GM10847 (cell line): ENCODE results near the gene LYZL4.

Experiments used
- POLR2A ChIP-seq: IDR thresholded peaks from 2 replicates; pipeline ENCODE4 v1.6.1; 2011; ENCODE audit not compliant: insufficient read length; ENCODE audit errors: extremely low read depth

The LYZL4 gene

GRCh38 chr3:42405857-42406256 lies 4.6 kb downstream of the LYZL4 start:
- TF ChIP-seq POLR2A, result no peak

DNA sequence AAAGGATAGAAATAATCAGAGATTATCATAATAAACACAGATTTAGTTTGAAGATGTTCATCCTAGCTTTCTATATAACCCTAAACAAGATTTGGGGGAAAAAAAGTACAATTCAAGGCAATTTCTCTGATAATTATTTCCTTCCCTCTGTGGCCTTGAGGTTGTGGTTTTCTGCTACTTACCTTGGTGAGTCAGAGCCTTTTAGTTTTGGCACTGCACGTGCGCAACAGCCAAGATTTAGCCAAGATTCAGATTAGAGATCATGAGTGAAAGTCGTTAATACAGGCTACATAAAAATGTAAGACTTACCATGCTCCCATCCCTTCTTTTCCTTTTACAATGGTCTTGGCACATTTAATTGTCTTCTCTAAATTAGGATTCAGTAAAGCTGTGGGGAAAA lies 6.7 kb downstream of the LYZL4 start:
- TF ChIP-seq POLR2A, result no peak

DNA sequence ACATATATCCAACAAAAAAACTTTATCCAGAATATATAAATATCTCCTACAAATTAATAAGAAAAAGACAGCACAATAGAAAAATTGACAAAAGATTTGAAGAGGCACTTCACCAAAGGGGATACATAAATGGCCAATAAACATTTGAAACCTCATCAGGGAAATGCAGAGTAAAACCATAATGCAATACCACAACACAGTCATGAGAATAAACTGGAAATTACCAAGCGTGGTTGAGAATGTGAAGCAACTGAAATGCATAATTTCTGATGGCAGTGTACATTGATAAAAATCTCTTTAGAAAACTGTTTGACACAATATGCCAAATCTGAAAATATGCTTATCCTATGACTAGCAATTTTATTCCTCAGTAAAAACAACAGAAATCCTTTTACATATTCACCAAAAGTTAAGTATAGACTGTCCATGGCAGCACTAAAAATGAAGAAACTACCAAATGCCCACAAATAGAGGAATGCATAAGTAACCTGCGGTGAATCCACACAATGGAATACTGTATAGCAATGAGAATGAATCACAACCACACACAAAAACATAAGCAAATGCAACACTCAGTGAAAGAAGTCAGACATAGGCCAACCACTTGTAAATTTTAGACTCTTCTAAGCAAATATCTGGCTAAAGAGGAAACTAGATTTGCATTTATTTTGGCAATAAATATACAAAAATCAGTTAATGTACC lies 7.9 kb downstream of the LYZL4 start:
- TF ChIP-seq POLR2A, result no peak

GRCh38 chr3:42398080-42398479 lies 12.3 kb downstream of the LYZL4 start:
- TF ChIP-seq POLR2A, result no peak

- no peak for TF ChIP-seq POLR2A
Observed at GRCh38 chr3:42397644-42398043, 12.8 kb downstream of the LYZL4 start.

DNA sequence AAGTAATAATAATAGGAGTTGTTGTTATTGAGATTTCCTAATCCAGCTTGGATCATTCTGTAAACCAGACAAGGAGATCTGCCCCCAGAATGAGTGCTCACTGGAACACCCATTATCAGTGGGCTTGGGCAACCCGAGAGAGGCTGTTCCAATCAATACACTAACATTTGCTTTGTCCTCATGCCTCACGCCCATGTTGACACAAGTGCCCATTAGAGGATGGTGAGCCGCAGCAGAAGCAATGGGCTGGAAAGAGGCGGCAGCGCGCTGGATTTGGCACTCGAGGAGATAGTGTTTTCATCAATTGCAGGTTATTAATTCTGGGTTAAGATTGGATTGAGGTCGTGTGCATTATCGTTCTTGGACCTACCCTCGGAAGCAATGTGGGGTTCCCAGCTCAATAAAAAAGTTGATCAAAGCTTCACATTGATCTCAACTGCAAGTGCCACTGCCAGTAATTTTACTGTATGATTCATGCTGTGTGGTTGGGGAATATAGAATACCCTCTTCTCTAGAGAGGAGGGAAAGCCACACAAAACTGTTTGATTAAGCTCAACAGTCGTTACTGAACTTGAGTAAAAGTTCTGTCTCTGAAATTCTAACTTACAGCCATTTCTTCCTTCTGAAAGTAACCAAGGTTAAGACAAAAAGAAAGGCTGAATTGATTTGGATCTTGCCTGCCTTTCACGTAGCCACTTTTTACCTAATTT lies 15.7 kb downstream of the LYZL4 start:
- no peak for TF ChIP-seq POLR2A

- TF ChIP-seq POLR2A, result no peak
Observed at GRCh38 chr3:42387802-42388651, 22.4 kb downstream of the LYZL4 start.

GRCh38 chr3:42381551-42382082 lies 28.8 kb downstream of the LYZL4 start:
- TF ChIP-seq POLR2A, result no peak

DNA sequence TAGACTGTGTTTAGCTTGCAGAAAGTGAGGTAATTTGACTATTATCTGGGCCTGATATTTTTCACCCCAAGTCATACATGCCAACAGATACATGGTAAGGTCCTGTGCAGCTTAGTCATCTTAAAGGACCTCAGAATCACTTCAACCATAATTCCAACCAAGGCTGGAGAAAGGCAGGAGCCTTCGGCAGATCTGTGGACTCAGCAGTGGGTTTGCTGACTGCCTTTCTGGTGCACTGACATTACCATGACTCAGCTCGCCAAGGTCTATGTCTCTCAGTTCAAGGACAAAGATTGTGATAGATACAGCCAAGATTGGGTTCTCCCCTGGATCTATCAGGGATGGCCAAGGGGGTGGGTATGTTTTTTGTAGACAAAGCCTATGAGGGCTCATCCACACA lies 32.7 kb downstream of the LYZL4 start:
- TF ChIP-seq POLR2A, result no peak

GRCh38 chr3:42376344-42376798 lies 34.0 kb downstream of the LYZL4 start:
- TF ChIP-seq POLR2A, result no peak

DNA sequence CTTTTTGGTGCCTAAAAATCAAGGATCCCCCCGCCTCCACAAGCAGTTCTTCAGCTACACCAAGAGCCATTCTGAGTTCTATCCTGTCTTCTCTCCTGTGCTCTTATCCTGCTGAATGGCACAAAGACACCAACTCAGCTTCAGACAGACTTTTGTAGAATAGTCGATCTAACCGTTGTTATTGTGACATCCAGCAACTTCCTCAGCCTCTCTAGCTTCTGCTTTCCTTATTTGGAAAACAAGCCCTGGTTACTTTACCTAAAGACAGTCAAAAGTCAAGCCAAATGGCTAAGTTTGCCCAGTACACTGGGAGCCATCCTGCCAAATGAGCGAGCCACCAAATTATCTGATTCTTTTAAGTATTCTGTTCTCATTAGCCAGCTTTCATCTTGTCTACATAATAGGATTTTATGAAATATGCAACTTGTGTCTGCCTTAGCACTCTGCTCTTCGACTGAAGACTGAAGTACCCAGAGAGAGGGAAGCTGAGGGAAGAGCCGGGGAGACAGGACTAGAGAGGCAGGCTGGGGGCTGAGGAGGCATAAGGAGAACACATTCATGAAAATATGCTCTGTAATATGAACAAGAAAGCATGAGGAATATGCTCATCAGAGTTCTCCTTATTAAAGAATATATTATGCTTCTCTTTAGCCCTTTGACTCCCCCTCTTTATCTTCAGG lies 35.1 kb downstream of the LYZL4 start:
- TF ChIP-seq POLR2A, result no peak

- TF ChIP-seq POLR2A, result no peak
Observed at GRCh38 chr3:42371776-42372175, 38.6 kb downstream of the LYZL4 start.

DNA sequence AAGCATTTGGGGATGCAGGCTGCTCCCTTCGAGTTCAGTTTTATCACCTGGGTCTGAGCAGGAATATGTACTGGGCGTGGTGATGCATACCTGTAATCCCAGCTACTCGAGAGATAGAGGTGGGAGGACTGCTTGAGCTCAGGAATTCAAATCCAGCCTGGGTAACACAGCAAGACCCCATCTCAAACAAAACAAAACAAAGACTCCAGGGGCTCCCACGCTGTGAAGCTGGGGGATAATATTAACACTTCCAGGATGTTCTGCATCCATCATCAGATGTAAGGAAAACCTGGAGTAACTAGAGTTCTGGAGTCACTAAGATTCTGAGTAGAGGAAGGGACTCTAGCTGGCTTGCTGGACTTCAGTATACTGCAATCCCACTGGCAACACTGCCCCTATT lies 40.6 kb downstream of the LYZL4 start:
- TF ChIP-seq POLR2A, result no peak

DNA sequence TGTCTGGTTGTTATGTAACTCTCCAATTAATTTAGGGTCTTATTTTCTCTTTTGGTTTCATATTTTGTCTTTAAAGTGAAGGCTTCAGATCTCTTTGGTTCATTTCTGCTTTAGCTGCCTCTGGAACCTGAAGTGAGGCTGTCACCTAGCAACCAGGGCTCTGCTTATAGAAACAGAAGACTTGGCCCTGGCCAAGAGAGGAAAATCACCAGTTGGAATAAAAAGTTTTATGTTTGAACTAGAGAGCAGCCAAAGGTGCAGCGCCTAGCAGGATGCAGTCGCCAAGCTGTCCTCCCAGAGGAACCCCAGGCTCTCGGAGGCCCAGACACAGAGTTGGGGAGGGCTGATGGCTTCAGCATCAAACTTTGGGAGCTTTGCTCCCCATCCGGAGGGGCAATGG lies 41.1 kb downstream of the LYZL4 start:
- no peak for TF ChIP-seq POLR2A

GRCh38 chr3:42368861-42369260 lies 41.5 kb downstream of the LYZL4 start:
- TF ChIP-seq POLR2A, result no peak
